ENCODE data around the gene ZBED4.

GRCh38 chr22:49926916-49927315, 73.3 kb downstream of the ZBED4 start:
- TF ChIP-seq CTCF (IDR thresholded peaks at IDR 0.05) (no peak), POLR2AphosphoS5 (IDR thresholded peaks at IDR 0.05) (no peak)
